GM12891 (cell line): ENCODE results near the gene KLHL5.
A peak's percentile ranks its signal among the peaks of the same experiment; 100 is the strongest.

Source experiments
- POLR2A ChIP-seq: IDR thresholded peaks from 2 replicates; pipeline ENCODE4 v1.6.1; 2011; ENCODE audit warnings: low read depth, low read length, control low read depth
- POLR2AphosphoS5 ChIP-seq: IDR thresholded peaks from 2 replicates; pipeline ENCODE4 v1.6.1; 2011; ENCODE audit warnings: low read depth, low read length, control low read depth
- POU2F2 ChIP-seq: IDR thresholded peaks from 2 replicates; pipeline ENCODE4 v1.6.1; 2011; ENCODE audit warnings: low read depth, mild to moderate bottlenecking, control low read depth, low read length, moderate library complexity
- TAF1 ChIP-seq: IDR thresholded peaks from 2 replicates; pipeline ENCODE4 v1.6.1; 2011; ENCODE audit warnings: low read depth, low read length, control low read depth

DNA sequence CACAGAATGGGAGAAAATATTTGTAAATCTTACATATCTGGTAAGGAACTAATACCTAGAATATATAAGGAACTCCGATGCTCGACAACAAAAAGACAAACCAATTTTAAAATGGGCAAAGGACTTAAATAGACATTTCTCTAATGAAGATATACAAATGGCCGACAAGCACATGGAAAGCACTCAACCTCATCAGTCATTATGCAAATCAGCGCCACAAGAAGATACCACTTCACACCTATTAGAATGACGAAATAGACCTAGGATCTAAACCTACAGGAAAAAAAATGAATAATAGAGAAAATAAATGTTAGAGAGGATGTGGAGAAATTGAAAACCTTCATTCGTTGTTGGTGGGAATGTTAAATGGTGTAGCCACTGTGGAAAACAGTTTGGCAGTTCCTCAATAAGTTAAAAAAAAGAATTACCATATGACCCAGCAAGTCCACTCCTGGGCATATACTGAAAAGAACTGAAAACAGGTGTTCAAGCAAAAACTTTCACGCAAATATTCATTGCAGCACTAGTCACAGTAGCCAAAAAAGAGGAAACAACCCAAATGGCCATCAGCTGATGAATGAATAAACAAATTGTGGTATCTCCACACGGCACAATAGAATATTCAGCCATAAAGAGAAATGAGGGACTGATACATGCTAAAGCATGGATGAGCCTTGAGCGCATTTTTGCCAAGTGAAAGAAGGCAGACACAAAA is 63.0 kb downstream of the KLHL5 start:
- TF ChIP-seq POLR2A, result no peak
- no peak for TF ChIP-seq TAF1
- TF ChIP-seq POU2F2, result peak; percentile 94
- TF ChIP-seq POLR2AphosphoS5, result no peak
